Measurements from ENCODE around the gene ISLR. TPM values are rescaled to one million over a fixed set of nuclear protein-coding genes. Genes with fewer than 3 reads are reported as not detected.
A peak's percentile ranks its signal among the peaks of the same experiment; 100 is the strongest.

Gene ISLR
- total RNA-seq, 1 donor from 2014 or later, result 85.6 TPM

- Histone ChIP-seq H3K4me3 (ENCODE audit: low read length in 3 of 3) (peak overlapping the region in 1 of 3 donors; percentile 29), H3K27ac (ENCODE audit: low read depth, low read length) (peak overlapping the region; percentile 25), H3K9me3 (ENCODE audit: control insufficient read depth in 3 of 3, low read length in 3 of 3) (no peaks in the 10 kb centered on the region), H3K9ac (ENCODE audit: low read depth in 1 of 3, low read length in 3 of 3) (no peak overlapping the region), H3K4me1 (ENCODE audit: control insufficient read depth in 3 of 3, insufficient read depth in 3 of 3, low read length in 3 of 3) (peaks cover 35 to 53% (median 46%) of the 10 kb centered on the region in 3 donors), H3K36me3 (ENCODE audit: control insufficient read depth in 3 of 3, insufficient read depth in 3 of 3, low read length in 3 of 3) (peaks cover 0 to under 1% (median 0%) of the 10 kb centered on the region in 3 donors), H3K27me3 (ENCODE audit: control insufficient read depth in 3 of 3, insufficient read depth in 3 of 3, low read length in 3 of 3) (peaks cover 0 to 9% (median 3%) of the 10 kb centered on the region in 3 donors)
Measured at GRCh38 chr15:74179983-74180880, 6.7 kb downstream of the ISLR start.

GRCh38 chr15:74180881-74181602 lies 7.5 kb downstream of the ISLR start:
- H3K27ac ChIP-seq (ENCODE audit: low read depth, low read length), result no peak overlapping the region
- H3K4me3 ChIP-seq (ENCODE audit: low read length in 3 of 3), result no peak overlapping the region
- peaks cover 32 to 47% (median 38%) of the 10 kb centered on the region in 3 donors for H3K4me1 ChIP-seq (ENCODE audit: control insufficient read depth in 3 of 3, insufficient read depth in 3 of 3, low read length in 3 of 3)
- H3K9me3 ChIP-seq (ENCODE audit: control insufficient read depth in 3 of 3, low read length in 3 of 3), result no peaks in the 10 kb centered on the region
- H3K27me3 ChIP-seq (ENCODE audit: control insufficient read depth in 3 of 3, insufficient read depth in 3 of 3, low read length in 3 of 3), result peaks cover 0 to 9% (median 3%) of the 10 kb centered on the region in 3 donors
- H3K36me3 ChIP-seq (ENCODE audit: control insufficient read depth in 3 of 3, insufficient read depth in 3 of 3, low read length in 3 of 3), result no peaks in the 10 kb centered on the region
- H3K9ac ChIP-seq (ENCODE audit: low read depth in 1 of 3, low read length in 3 of 3), result no peak overlapping the region

GRCh38 chr15:74182131-74182530 lies 8.6 kb downstream of the ISLR start:
- H3K9me3 ChIP-seq (ENCODE audit: control insufficient read depth in 3 of 3, low read length in 3 of 3), result no peaks in the 10 kb centered on the region
- peaks cover 0 to 9% (median 3%) of the 10 kb centered on the region in 3 donors for H3K27me3 ChIP-seq (ENCODE audit: control insufficient read depth in 3 of 3, insufficient read depth in 3 of 3, low read length in 3 of 3)
- H3K4me3 ChIP-seq (ENCODE audit: low read length in 3 of 3), result no peak overlapping the region
- H3K4me1 ChIP-seq (ENCODE audit: control insufficient read depth in 3 of 3, insufficient read depth in 3 of 3, low read length in 3 of 3), result peaks cover 27 to 36% (median 32%) of the 10 kb centered on the region in 3 donors
- no peak overlapping the region for H3K9ac ChIP-seq (ENCODE audit: low read depth in 1 of 3, low read length in 3 of 3)
- H3K27ac ChIP-seq (ENCODE audit: low read depth, low read length), result no peak overlapping the region
- H3K36me3 ChIP-seq (ENCODE audit: control insufficient read depth in 3 of 3, insufficient read depth in 3 of 3, low read length in 3 of 3), result no peaks in the 10 kb centered on the region

- no peaks in the 10 kb centered on the region for H3K36me3 ChIP-seq (ENCODE audit: control insufficient read depth in 3 of 3, insufficient read depth in 3 of 3, low read length in 3 of 3)
- no peaks in the 10 kb centered on the region for H3K9me3 ChIP-seq (ENCODE audit: control insufficient read depth in 3 of 3, low read length in 3 of 3)
- H3K4me1 ChIP-seq (ENCODE audit: control insufficient read depth in 3 of 3, insufficient read depth in 3 of 3, low read length in 3 of 3), result peaks cover 7 to 14% (median 14%) of the 10 kb centered on the region in 3 donors
- H3K4me3 ChIP-seq (ENCODE audit: low read length in 3 of 3), result no peak overlapping the region
- no peak overlapping the region for H3K27ac ChIP-seq (ENCODE audit: low read depth, low read length)
- no peak overlapping the region for H3K9ac ChIP-seq (ENCODE audit: low read depth in 1 of 3, low read length in 3 of 3)
- H3K27me3 ChIP-seq (ENCODE audit: control insufficient read depth in 3 of 3, insufficient read depth in 3 of 3, low read length in 3 of 3), result peaks cover 0 to 5% (median 3%) of the 10 kb centered on the region in 3 donors
Measured at GRCh38 chr15:74184582-74185091, 11.1 kb downstream of the ISLR start.

- H3K27ac ChIP-seq (ENCODE audit: low read depth, low read length), result no peak overlapping the region
- peaks cover 0 to 2% (median 2%) of the 10 kb centered on the region in 3 donors for H3K4me1 ChIP-seq (ENCODE audit: control insufficient read depth in 3 of 3, insufficient read depth in 3 of 3, low read length in 3 of 3)
- H3K27me3 ChIP-seq (ENCODE audit: control insufficient read depth in 3 of 3, insufficient read depth in 3 of 3, low read length in 3 of 3), result peaks cover 0 to 3% (median 0%) of the 10 kb centered on the region in 3 donors
- no peaks in the 10 kb centered on the region for H3K36me3 ChIP-seq (ENCODE audit: control insufficient read depth in 3 of 3, insufficient read depth in 3 of 3, low read length in 3 of 3)
- no peaks in the 10 kb centered on the region for H3K9me3 ChIP-seq (ENCODE audit: control insufficient read depth in 3 of 3, low read length in 3 of 3)
- H3K4me3 ChIP-seq (ENCODE audit: low read length in 3 of 3), result no peak overlapping the region
- no peak overlapping the region for H3K9ac ChIP-seq (ENCODE audit: low read depth in 1 of 3, low read length in 3 of 3)
Measured at GRCh38 chr15:74185710-74186348, 12.3 kb downstream of the ISLR start.

GRCh38 chr15:74188216-74188615 lies 14.7 kb downstream of the ISLR start:
- Histone ChIP-seq H3K9ac (ENCODE audit: low read depth in 1 of 3, low read length in 3 of 3) (no peak overlapping the region), H3K9me3 (ENCODE audit: control insufficient read depth in 3 of 3, low read length in 3 of 3) (no peaks in the 10 kb centered on the region), H3K27me3 (ENCODE audit: control insufficient read depth in 3 of 3, insufficient read depth in 3 of 3, low read length in 3 of 3) (peaks cover 0 to 2% (median 0%) of the 10 kb centered on the region in 3 donors), H3K4me1 (ENCODE audit: control insufficient read depth in 3 of 3, insufficient read depth in 3 of 3, low read length in 3 of 3) (no peaks in the 10 kb centered on the region), H3K27ac (ENCODE audit: low read depth, low read length) (no peak overlapping the region), H3K36me3 (ENCODE audit: control insufficient read depth in 3 of 3, insufficient read depth in 3 of 3, low read length in 3 of 3) (no peaks in the 10 kb centered on the region), H3K4me3 (ENCODE audit: low read length in 3 of 3) (no peak overlapping the region)

GRCh38 chr15:74191798-74192197 lies 18.3 kb downstream of the ISLR start:
- Histone ChIP-seq H3K36me3 (ENCODE audit: control insufficient read depth in 3 of 3, insufficient read depth in 3 of 3, low read length in 3 of 3) (no peaks in the 10 kb centered on the region), H3K9ac (ENCODE audit: low read depth in 1 of 3, low read length in 3 of 3) (no peak overlapping the region), H3K4me1 (ENCODE audit: control insufficient read depth in 3 of 3, insufficient read depth in 3 of 3, low read length in 3 of 3) (peaks cover 0 to 8% (median 0%) of the 10 kb centered on the region in 3 donors), H3K4me3 (ENCODE audit: low read length in 3 of 3) (no peak overlapping the region), H3K27me3 (ENCODE audit: control insufficient read depth in 3 of 3, insufficient read depth in 3 of 3, low read length in 3 of 3) (peaks cover 0 to 8% (median 8%) of the 10 kb centered on the region in 3 donors), H3K27ac (ENCODE audit: low read depth, low read length) (no peak overlapping the region), H3K9me3 (ENCODE audit: control insufficient read depth in 3 of 3, low read length in 3 of 3) (no peaks in the 10 kb centered on the region)

- no peak overlapping the region for H3K4me3 ChIP-seq (ENCODE audit: low read length in 3 of 3)
- H3K36me3 ChIP-seq (ENCODE audit: control insufficient read depth in 3 of 3, insufficient read depth in 3 of 3, low read length in 3 of 3), result no peaks in the 10 kb centered on the region
- peaks cover 0 to 8% (median 8%) of the 10 kb centered on the region in 3 donors for H3K27me3 ChIP-seq (ENCODE audit: control insufficient read depth in 3 of 3, insufficient read depth in 3 of 3, low read length in 3 of 3)
- no peaks in the 10 kb centered on the region for H3K9me3 ChIP-seq (ENCODE audit: control insufficient read depth in 3 of 3, low read length in 3 of 3)
- H3K4me1 ChIP-seq (ENCODE audit: control insufficient read depth in 3 of 3, insufficient read depth in 3 of 3, low read length in 3 of 3), result peaks cover 0 to 8% (median 0%) of the 10 kb centered on the region in 3 donors
- no peak overlapping the region for H3K27ac ChIP-seq (ENCODE audit: low read depth, low read length)
- H3K9ac ChIP-seq (ENCODE audit: low read depth in 1 of 3, low read length in 3 of 3), result no peak overlapping the region
Measured at GRCh38 chr15:74192751-74193150, 19.2 kb downstream of the ISLR start.

- H3K4me3 ChIP-seq (ENCODE audit: low read length in 3 of 3), result no peak overlapping the region
- H3K4me1 ChIP-seq (ENCODE audit: control insufficient read depth in 3 of 3, insufficient read depth in 3 of 3, low read length in 3 of 3), result peaks cover 0 to 8% (median 0%) of the 10 kb centered on the region in 3 donors
- peaks cover 0 to 8% (median 8%) of the 10 kb centered on the region in 3 donors for H3K27me3 ChIP-seq (ENCODE audit: control insufficient read depth in 3 of 3, insufficient read depth in 3 of 3, low read length in 3 of 3)
- H3K9me3 ChIP-seq (ENCODE audit: control insufficient read depth in 3 of 3, low read length in 3 of 3), result no peaks in the 10 kb centered on the region
- H3K36me3 ChIP-seq (ENCODE audit: control insufficient read depth in 3 of 3, insufficient read depth in 3 of 3, low read length in 3 of 3), result no peaks in the 10 kb centered on the region
- H3K27ac ChIP-seq (ENCODE audit: low read depth, low read length), result no peak overlapping the region
- H3K9ac ChIP-seq (ENCODE audit: low read depth in 1 of 3, low read length in 3 of 3), result no peak overlapping the region
Measured at GRCh38 chr15:74193299-74193718, 19.8 kb downstream of the ISLR start.
